HG02852 (cell line): ENCODE results near the gene GADD45G.
A peak's percentile ranks its signal among the peaks of the same experiment; 100 is the strongest.

ENCODE experiments used
- ATAC-seq: cut with Tn5 transposase; IDR thresholded peaks from one replicate; pipeline ENCODE4 v1.9.1; 2021; ENCODE audit warnings: mild to moderate bottlenecking, moderate library complexity; ENCODE audit not compliant: unreplicated experiment

GADD45G gene

GRCh38 chr9:89604729-89605464, at the start of gene GADD45G:
GADD45G (plus strand) TSS chr9:89605012; CDS start chr9:89605122, 110 bp downstream.
- peak; percentile 71 for ATAC-seq

- ATAC-seq, result no peak
These were observed 49.8 kb upstream of the GADD45G start for GRCh38 chr9:89555036-89555415.

- ATAC-seq, result peak; percentile 74
These were observed 49.1 kb upstream of the GADD45G start for GRCh38 chr9:89555451-89556375.

- no peak for ATAC-seq
These were observed 46.5 kb upstream of the GADD45G start for GRCh38 chr9:89558196-89558899.

- no peak for ATAC-seq
These were observed 45.9 kb upstream of the GADD45G start for GRCh38 chr9:89558948-89559347.

GRCh38 chr9:89562186-89562814, 42.5 kb upstream of the GADD45G start:
- no peak for ATAC-seq

GRCh38 chr9:89563571-89564345, 41.1 kb upstream of the GADD45G start:
- ATAC-seq, result no peak

GRCh38 chr9:89564346-89564878, 40.4 kb upstream of the GADD45G start:
- peak; percentile 52 for ATAC-seq

- ATAC-seq, result no peak
These were observed 37.2 kb upstream of the GADD45G start for GRCh38 chr9:89567649-89568048.

GRCh38 chr9:89574309-89574708, 30.5 kb upstream of the GADD45G start:
- no peak for ATAC-seq

- ATAC-seq, result no peak
These were observed 28.4 kb upstream of the GADD45G start for GRCh38 chr9:89576404-89576839.

GRCh38 chr9:89577363-89577762, 27.4 kb upstream of the GADD45G start:
- ATAC-seq, result no peak

- no peak for ATAC-seq
These were observed 24.9 kb upstream of the GADD45G start for GRCh38 chr9:89579741-89580385.

- no peak for ATAC-seq
These were observed 18.5 kb upstream of the GADD45G start for GRCh38 chr9:89586311-89586710.

- no peak for ATAC-seq
These were observed 16.4 kb upstream of the GADD45G start for GRCh38 chr9:89588271-89588879.

- ATAC-seq, result no peak
These were observed 14.4 kb upstream of the GADD45G start for GRCh38 chr9:89590415-89590814.

GRCh38 chr9:89591274-89592212, 13.3 kb upstream of the GADD45G start:
- no peak for ATAC-seq
